CD14-positive monocyte (primary cell): ENCODE measurements around the gene TENM3. TPM values are rescaled to one million over a fixed set of nuclear protein-coding genes. Genes with fewer than 3 reads are reported as not detected.

ENCODE experiments used
- DNase-seq, 3 donors: peaks; one replicate each; pipeline ENCODE4 v3.0.0-alpha.2; 2011 to 2022
- H2AFZ ChIP-seq: 2 replicates; pipeline ENCODE4 v1.6.0; 2012; ENCODE audit warnings: mild to moderate bottlenecking, low read depth, low read length, inconsistent platforms; ENCODE audit not compliant: insufficient read depth, poor library complexity, severe bottlenecking
- H3K27ac ChIP-seq, 2 donors: 1 replicate in 1 of 2; 2 replicates in 1 of 2; pipeline ENCODE4 v1.5.1; 2012 to 2013; ENCODE audit warnings: low read length in 2 of 2, control low read depth in 1 of 2, inconsistent platforms in 1 of 2, low read depth in 1 of 2, mild to moderate bottlenecking in 1 of 2
- H3K27me3 ChIP-seq, 2 donors: one replicate each; pipeline versions ENCODE4 v1.6.0 to v1.6.1; 2011 to 2013; ENCODE audit warnings: low read length in 2 of 2; ENCODE audit not compliant: control insufficient read depth in 2 of 2, insufficient read depth in 2 of 2
- H3K36me3 ChIP-seq, 2 donors: replicated peaks in 1 of 2; 1 replicate in 1 of 2; 2 replicates in 1 of 2; pipeline versions ENCODE4 v1.5.1 to v1.6.1; 2012 to 2013; ENCODE audit warnings: low read length in 2 of 2, control low read depth in 1 of 2, inconsistent platforms in 1 of 2, mild to moderate bottlenecking in 1 of 2; ENCODE audit not compliant: insufficient read depth in 2 of 2, control insufficient read depth in 1 of 2
- H3K4me1 ChIP-seq, 2 donors: 1 replicate in 1 of 2; 2 replicates in 1 of 2; pipeline versions ENCODE4 v1.5.1 to v1.6.1; 2012 to 2013; ENCODE audit warnings: low read length in 2 of 2, control low read depth in 1 of 2, inconsistent platforms in 1 of 2, mild to moderate bottlenecking in 1 of 2, moderate library complexity in 1 of 2; ENCODE audit not compliant: insufficient read depth in 2 of 2, control insufficient read depth in 1 of 2
- H3K4me2 ChIP-seq: replicated peaks from 2 replicates; pipeline ENCODE3; 2012; ENCODE audit warnings: low read length, moderate library complexity, mild to moderate bottlenecking; ENCODE audit not compliant: poor library complexity, severe bottlenecking; ENCODE audit errors: extremely low read depth
- H3K4me3 ChIP-seq, 3 experiments: fragments of 200-600 bp in 1 of 3; sonication (generic) in 1 of 3; replicated peaks in 1 of 3; 1 replicate in 2 of 3; 2 replicates in 1 of 3; pipeline ENCODE4 v1.5.1; 2011 to 2013; ENCODE audit warnings: low read length in 3 of 3, mild to moderate bottlenecking in 3 of 3, control low read depth in 2 of 3, low read depth in 2 of 3, inconsistent platforms in 1 of 3, moderate library complexity in 1 of 3
- H3K79me2 ChIP-seq: 2 replicates; pipeline ENCODE4 v1.6.0; 2012; ENCODE audit warnings: mild to moderate bottlenecking, control low read depth, inconsistent platforms, low read length, moderate library complexity; ENCODE audit not compliant: insufficient read depth
- H3K9ac ChIP-seq: 2 replicates; pipeline ENCODE4 v1.6.0; 2017; ENCODE audit warnings: low read length, mild to moderate bottlenecking; ENCODE audit not compliant: insufficient read depth, poor library complexity, severe bottlenecking
- H3K9me3 ChIP-seq, 2 donors: replicated peaks in 1 of 2; 1 replicate in 1 of 2; 2 replicates in 1 of 2; pipeline versions ENCODE4 v1.5.1 to v1.6.1; 2012 to 2013; ENCODE audit warnings: low read length in 2 of 2, control low read depth in 1 of 2; ENCODE audit not compliant: control insufficient read depth in 1 of 2, insufficient read depth in 1 of 2
- H4K20me1 ChIP-seq: 2 replicates; pipeline ENCODE4 v1.6.0; 2012; ENCODE audit warnings: mild to moderate bottlenecking, low read length, control low read depth, moderate library complexity; ENCODE audit not compliant: insufficient read depth
- H3K27ac Mint-ChIP-seq, 7 donors: one replicate each; pipeline ENCODE4 v1.8.0; 2020; ENCODE audit warnings: mild to moderate bottlenecking in 7 of 7, mixed read lengths in 7 of 7, moderate library complexity in 6 of 7, inconsistent platforms in 2 of 7
- H3K27me3 Mint-ChIP-seq, 3 donors: one replicate each; pipeline ENCODE4 v1.8.0; 2021 to 2022; ENCODE audit warnings: low read depth in 3 of 3, mild to moderate bottlenecking in 3 of 3, mixed read lengths in 3 of 3, moderate library complexity in 3 of 3, inconsistent platforms in 1 of 3
- H3K36me3 Mint-ChIP-seq, 2 donors: one replicate each; pipeline ENCODE4 v1.8.0; 2020; ENCODE audit warnings: mixed read lengths in 2 of 2, inconsistent platforms in 1 of 2, mild to moderate bottlenecking in 1 of 2
- H3K4me1 Mint-ChIP-seq: one replicate; pipeline ENCODE4 v1.8.0; 2020; ENCODE audit warnings: mild to moderate bottlenecking, mixed read lengths
- H3K4me3 Mint-ChIP-seq, 2 donors: one replicate each; pipeline ENCODE4 v1.8.0; 2020; ENCODE audit warnings: mild to moderate bottlenecking in 2 of 2, mixed read lengths in 2 of 2, moderate library complexity in 1 of 2
- H3K9me3 Mint-ChIP-seq, 7 donors: one replicate each; pipeline ENCODE4 v1.8.0; 2020 to 2022; ENCODE audit warnings: mixed read lengths in 7 of 7, mild to moderate bottlenecking in 6 of 7, moderate library complexity in 6 of 7, inconsistent platforms in 2 of 7
- CTCF ChIP-seq: fragments of 200-600 bp; IDR thresholded peaks from one replicate; pipeline ENCODE4 v1.8.0; 2022; ENCODE audit warnings: antibody characterized with exemption, mild to moderate bottlenecking
- WGBS: methylation state at CpG from one replicate; pipeline ENCODE4 v1.1.5; 2013; ENCODE audit warnings: missing lambda C conversion rate; ENCODE audit not compliant: insufficient coverage; 5-methylcytosine and 5-hydroxymethylcytosine counted together
- intact Hi-C, 2 donors: fragments of 100-400 bp; cut with micrococcal nuclease; formaldehyde crosslinking; loops; one replicate each; pipeline versions ENCODE4 v1.15.0 to v1.15.1; 2023
- polyA plus RNA-seq, 3 donors: library from polyadenylated mRNA; depleted of rRNA in 1 of 3; unstranded in 2 of 3; stranded (reverse) in 1 of 3; fragments of 300-500 nt in 2 of 3; fragments of >200 nt in 1 of 3; fragmentation: Illumina TruSeq in 2 of 3; gene quantifications; 1 replicate in 2 of 3; 2 replicates in 1 of 3; pipeline ENCODE4 v1.2.3, GENCODE V29; 2012 to 2021

The TENM3 gene
- polyA plus RNA-seq, 3 donors = not detected

- Mint-ChIP-seq H3K4me1 (no peaks in the 10 kb centered on the region), H3K9me3 (peaks cover 0 to 2% (median 0%) of the 10 kb centered on the region in 7 donors), H3K4me3 (no peak overlapping the region), H3K27ac (no peak overlapping the region), H3K36me3 (no peaks in the 10 kb centered on the region), H3K27me3 (no peaks in the 10 kb centered on the region)
- H4K20me1 ChIP-seq = no peaks in the 10 kb centered on the region
- no peak for TF ChIP-seq CTCF
- no CpG with 5 or more reads among the region's 5 CpGs for WGBS
- no peak overlapping the region for H3K27ac ChIP-seq
- DNase-seq = no peak
- H3K4me3 ChIP-seq = no peak overlapping the region
- H3K27me3 ChIP-seq = no peaks in the 10 kb centered on the region
- H3K9ac ChIP-seq = no peak overlapping the region
- no peaks in the 10 kb centered on the region for H3K79me2 ChIP-seq
- H3K9me3 ChIP-seq = no peaks in the 10 kb centered on the region
- intact Hi-C loops = no loop called here
- no peak overlapping the region for H2AFZ ChIP-seq
- H3K4me2 ChIP-seq = no peak overlapping the region
- no peaks in the 10 kb centered on the region for H3K36me3 ChIP-seq
- no peaks in the 10 kb centered on the region for H3K4me1 ChIP-seq
Observed at GRCh38 chr4:182671749-182672148, 428.5 kb downstream of the TENM3 start.

- Histone ChIP-seq H3K4me1 (no peaks in the 10 kb centered on the region), H3K9ac (no peak overlapping the region), H3K4me2 (no peak overlapping the region), H3K27me3 (no peaks in the 10 kb centered on the region), H3K9me3 (no peaks in the 10 kb centered on the region), H3K4me3 (no peak overlapping the region), H4K20me1 (no peaks in the 10 kb centered on the region), H2AFZ (no peak overlapping the region), H3K36me3 (no peaks in the 10 kb centered on the region), H3K27ac (no peak overlapping the region), H3K79me2 (no peaks in the 10 kb centered on the region)
- intact Hi-C loops = no loop called here
- Mint-ChIP-seq H3K9me3 (peaks cover 0 to 2% (median 0%) of the 10 kb centered on the region in 7 donors), H3K4me1 (no peaks in the 10 kb centered on the region), H3K27ac (no peak overlapping the region), H3K27me3 (no peaks in the 10 kb centered on the region), H3K4me3 (no peak overlapping the region), H3K36me3 (no peaks in the 10 kb centered on the region)
- TF ChIP-seq CTCF = no peak
- WGBS = 85% methylated on average over 2 of the region's 4 CpGs
- DNase-seq = no peak
Observed at GRCh38 chr4:182678590-182678989, 435.4 kb downstream of the TENM3 start.
